Measurements from ENCODE around the gene ZNF841.

The ZNF841 gene

DNA sequence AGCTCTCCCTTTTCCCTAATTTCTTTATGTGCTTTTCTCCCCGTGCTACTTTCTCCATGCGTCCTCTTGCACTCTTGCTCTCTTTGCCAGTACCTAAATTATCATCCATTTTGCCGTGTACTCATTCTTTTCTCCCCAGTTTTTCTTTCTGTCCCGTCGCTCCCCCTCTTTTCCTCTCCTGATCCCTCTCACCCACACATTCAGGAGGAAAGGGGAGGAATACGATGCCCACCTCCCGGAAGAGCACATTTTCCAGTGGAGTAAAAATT, 43.4 kb upstream of the ZNF841 start:
- TF ChIP-seq FOXP2 (optimal IDR thresholded peaks at IDR 0.05; ENCODE audit: borderline replicate concordance, extremely low read depth, extremely low read length, insufficient read depth) (no peak), POLR2AphosphoS5 (IDR thresholded peaks at IDR 0.05; ENCODE audit: low read depth, low read length) (no peak), SIN3A (IDR thresholded peaks at IDR 0.05; ENCODE audit: borderline replicate concordance, insufficient read depth, low read length) (no peak), TAF1 (IDR thresholded peaks at IDR 0.05; ENCODE audit: borderline replicate concordance, insufficient read depth, low read length) (no peak)
- TF ChIP-seq, protein P1, sequence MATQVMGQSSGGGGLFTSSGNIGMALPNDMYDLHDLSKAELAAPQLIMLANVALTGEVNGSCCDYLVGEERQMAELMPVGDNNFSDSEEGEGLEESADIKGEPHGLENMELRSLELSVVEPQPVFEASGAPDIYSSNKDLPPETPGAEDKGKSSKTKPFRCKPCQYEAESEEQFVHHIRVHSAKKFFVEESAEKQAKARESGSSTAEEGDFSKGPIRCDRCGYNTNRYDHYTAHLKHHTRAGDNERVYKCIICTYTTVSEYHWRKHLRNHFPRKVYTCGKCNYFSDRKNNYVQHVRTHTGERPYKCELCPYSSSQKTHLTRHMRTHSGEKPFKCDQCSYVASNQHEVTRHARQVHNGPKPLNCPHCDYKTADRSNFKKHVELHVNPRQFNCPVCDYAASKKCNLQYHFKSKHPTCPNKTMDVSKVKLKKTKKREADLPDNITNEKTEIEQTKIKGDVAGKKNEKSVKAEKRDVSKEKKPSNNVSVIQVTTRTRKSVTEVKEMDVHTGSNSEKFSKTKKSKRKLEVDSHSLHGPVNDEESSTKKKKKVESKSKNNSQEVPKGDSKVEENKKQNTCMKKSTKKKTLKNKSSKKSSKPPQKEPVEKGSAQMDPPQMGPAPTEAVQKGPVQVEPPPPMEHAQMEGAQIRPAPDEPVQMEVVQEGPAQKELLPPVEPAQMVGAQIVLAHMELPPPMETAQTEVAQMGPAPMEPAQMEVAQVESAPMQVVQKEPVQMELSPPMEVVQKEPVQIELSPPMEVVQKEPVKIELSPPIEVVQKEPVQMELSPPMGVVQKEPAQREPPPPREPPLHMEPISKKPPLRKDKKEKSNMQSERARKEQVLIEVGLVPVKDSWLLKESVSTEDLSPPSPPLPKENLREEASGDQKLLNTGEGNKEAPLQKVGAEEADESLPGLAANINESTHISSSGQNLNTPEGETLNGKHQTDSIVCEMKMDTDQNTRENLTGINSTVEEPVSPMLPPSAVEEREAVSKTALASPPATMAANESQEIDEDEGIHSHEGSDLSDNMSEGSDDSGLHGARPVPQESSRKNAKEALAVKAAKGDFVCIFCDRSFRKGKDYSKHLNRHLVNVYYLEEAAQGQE (IDR thresholded peaks at IDR 0.05; ENCODE audit: insufficient read depth in 1 of 2, low read depth in 2 of 2, low read length in 2 of 2): no peak

DNA sequence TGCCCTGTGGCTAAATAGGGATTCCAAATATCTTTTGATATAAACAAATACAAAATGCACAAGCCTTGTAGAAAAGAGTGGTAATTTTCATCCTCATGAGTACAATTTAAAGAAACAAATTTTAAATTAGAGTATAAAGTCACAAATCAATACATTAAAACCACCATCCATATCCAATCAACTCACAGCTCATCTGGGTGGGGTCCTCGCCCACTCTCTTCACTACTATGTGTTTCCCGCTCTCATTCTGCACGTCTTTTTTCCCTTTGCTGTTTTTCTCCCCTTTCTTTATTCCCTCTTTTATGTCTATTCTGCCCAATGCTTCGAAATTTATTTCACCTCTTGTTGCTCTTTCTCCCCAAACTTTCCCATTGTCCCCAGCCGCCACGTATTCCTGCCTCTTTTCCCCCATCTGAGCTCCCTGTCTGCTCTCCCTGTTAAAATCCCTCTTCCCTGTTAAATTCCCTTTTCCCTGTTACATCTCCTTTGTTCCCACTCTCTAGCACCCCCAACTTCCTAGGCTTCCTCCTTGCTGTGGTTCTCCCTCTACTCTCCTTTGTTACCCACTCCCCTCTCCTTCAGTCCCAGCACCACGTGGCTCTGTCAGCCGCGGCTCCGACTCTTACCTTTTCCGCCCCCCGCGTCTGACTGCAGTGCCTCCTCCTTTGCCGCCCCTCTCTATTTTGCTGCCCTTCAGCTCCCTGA, 42.9 kb upstream of the ZNF841 start:
- TF ChIP-seq, protein P1 (IDR thresholded peaks at IDR 0.05; ENCODE audit: insufficient read depth in 1 of 2, low read depth in 2 of 2, low read length in 2 of 2): no peak
- no peak for TF ChIP-seq SIN3A (IDR thresholded peaks at IDR 0.05; ENCODE audit: borderline replicate concordance, insufficient read depth, low read length)

DNA sequence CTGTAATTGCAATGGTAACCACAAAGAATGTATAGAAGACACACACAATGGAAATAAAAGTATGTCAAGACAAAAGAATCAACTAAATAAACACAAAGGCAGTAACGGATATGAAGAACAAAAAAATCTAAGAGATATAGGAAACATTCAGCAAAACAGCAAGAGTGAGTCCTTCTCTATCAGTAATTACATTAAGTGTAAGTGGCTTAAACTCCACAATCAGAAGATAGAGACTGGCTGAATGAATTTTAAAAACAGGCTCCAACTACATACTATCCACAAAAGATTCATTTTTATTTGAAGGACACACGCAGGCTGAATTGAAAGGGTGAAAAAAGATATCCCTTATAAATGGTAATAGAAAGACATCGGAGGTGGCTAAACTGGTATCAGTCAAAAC, 24.7 kb upstream of the ZNF841 start:
- TF ChIP-seq TAF1 (IDR thresholded peaks at IDR 0.05; ENCODE audit: borderline replicate concordance, insufficient read depth, low read length) (no peak), SIN3A (IDR thresholded peaks at IDR 0.05; ENCODE audit: borderline replicate concordance, insufficient read depth, low read length) (no peak), FOXP2 (optimal IDR thresholded peaks at IDR 0.05; ENCODE audit: borderline replicate concordance, extremely low read depth, extremely low read length, insufficient read depth) (no peak), POLR2AphosphoS5 (IDR thresholded peaks at IDR 0.05; ENCODE audit: low read depth, low read length) (no peak)
- TF ChIP-seq, protein P1 (IDR thresholded peaks at IDR 0.05; ENCODE audit: insufficient read depth in 1 of 2, low read depth in 2 of 2, low read length in 2 of 2): no peak

DNA sequence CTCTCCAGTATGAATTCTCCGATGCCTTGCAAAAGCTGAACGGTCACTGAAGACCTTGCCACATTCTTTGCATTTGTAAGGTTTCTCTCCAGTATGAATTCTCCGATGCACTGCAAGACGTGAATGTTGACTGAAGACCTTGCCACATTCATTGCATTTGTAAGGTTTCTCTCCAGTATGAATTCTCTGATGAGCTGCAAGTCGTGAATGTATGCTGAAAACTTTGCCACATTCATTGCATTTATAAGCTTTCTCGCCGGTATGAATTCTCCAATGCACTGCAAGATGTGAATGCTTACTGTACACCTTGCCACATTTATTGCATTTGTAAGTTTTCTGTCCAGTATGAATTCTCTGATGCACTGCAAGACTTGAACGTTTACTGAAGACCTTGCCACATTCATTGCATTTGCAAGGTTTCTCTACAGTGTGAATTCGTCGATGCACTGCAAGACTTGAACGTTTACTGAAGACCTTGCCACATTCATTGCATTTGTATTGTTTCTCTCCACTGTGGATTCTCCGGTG, 20.0 kb upstream of the ZNF841 start:
- TF ChIP-seq, protein P1 (IDR thresholded peaks at IDR 0.05; ENCODE audit: insufficient read depth in 1 of 2, low read depth in 2 of 2, low read length in 2 of 2): no peak
- TF ChIP-seq FOXP2 (optimal IDR thresholded peaks at IDR 0.05; ENCODE audit: borderline replicate concordance, extremely low read depth, extremely low read length, insufficient read depth) (no peak), SIN3A (IDR thresholded peaks at IDR 0.05; ENCODE audit: borderline replicate concordance, insufficient read depth, low read length) (no peak), TAF1 (IDR thresholded peaks at IDR 0.05; ENCODE audit: borderline replicate concordance, insufficient read depth, low read length) (no peak), POLR2AphosphoS5 (IDR thresholded peaks at IDR 0.05; ENCODE audit: low read depth, low read length) (no peak)

DNA sequence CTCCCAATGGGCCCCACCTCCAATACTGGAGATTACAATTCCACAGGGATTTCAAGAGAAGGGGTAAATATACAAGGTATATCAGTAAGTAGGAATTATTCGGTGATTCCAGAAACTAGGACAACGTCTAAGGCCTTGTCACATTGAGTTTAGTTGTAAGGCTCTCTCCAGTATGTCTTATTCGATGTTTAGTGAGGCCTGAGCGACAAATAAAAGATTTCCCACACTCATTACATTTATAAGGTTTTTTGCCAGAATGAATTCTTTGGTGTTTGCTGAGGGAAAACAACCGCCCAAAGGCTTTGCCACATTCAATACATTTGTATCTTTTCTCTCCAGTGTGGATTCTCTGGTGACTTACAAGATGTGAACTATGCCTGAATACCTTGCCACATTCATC, 19.1 kb upstream of the ZNF841 start:
- no peak for TF ChIP-seq TAF1 (IDR thresholded peaks at IDR 0.05; ENCODE audit: borderline replicate concordance, insufficient read depth, low read length)
- TF ChIP-seq POLR2AphosphoS5 (IDR thresholded peaks at IDR 0.05; ENCODE audit: low read depth, low read length): no peak

All from PFSK-1 (cell line).